PC-3 (cell line): ENCODE data around the gene CCM2. TPM values are rescaled to one million over a fixed set of nuclear protein-coding genes. Genes with fewer than 3 reads are reported as not detected.

Experiments
- ATAC-seq: fragments of 200-7000 bp; cut with Tn5 transposase; 2 replicates; pipeline ENCODE4 v1.9.1; 2020; ENCODE audit warnings: mild to moderate bottlenecking, moderate library complexity
- BruUV-seq: library from RNA; stranded (reverse); fragments of 400-500 nt; replicated peaks from 2 replicates; lab custom pipeline; 2021; lab: Mats Ljungman, UMichigan
- CTCF ChIA-PET: fragments of 300-600 bp; sonication (Branson Sonifier 250); formaldehyde crosslinking; loops from one replicate; lab custom pipeline; 2022; ENCODE audit warnings: antibody characterized with exemption; lab: Charles Lee
- POLR2A ChIA-PET: fragments of 300-600 bp; sonication (Branson Sonifier 250); formaldehyde crosslinking; loops from one replicate; lab custom pipeline; 2022; ENCODE audit warnings: antibody characterized with exemption; ENCODE audit not compliant: unreplicated experiment; lab: Charles Lee
- DNase-seq: peaks from one replicate; pipeline ENCODE4 v3.0.0-alpha.2; 2015
- H2AFZ ChIP-seq: fragments of 300-600 bp; sonication (generic); 2 replicates; pipeline ENCODE4 v1.6.0; 2016; ENCODE audit warnings: antibody characterized with exemption, low read length
- H3F3A ChIP-seq: fragments of 300-600 bp; sonication (generic); one replicate; pipeline ENCODE4 v1.6.0; 2017; ENCODE audit warnings: antibody characterized with exemption, low read length, control low read depth, mild to moderate bottlenecking; ENCODE audit not compliant: unreplicated experiment
- H3K27ac ChIP-seq: fragments of 300-600 bp; sonication (generic); 2 replicates; pipeline ENCODE4 v1.5.1; 2016; ENCODE audit warnings: mild to moderate bottlenecking, low read length
- H3K27me3 ChIP-seq: fragments of 300-600 bp; sonication (generic); 2 replicates; pipeline ENCODE4 v1.6.1; 2016; ENCODE audit warnings: low read length, mixed read lengths
- H3K36me3 ChIP-seq: fragments of 300-600 bp; sonication (generic); 2 replicates; pipeline ENCODE4 v1.6.1; 2016; ENCODE audit warnings: low read depth, mixed run types, low read length, mixed read lengths
- H3K4me1 ChIP-seq: fragments of 300-600 bp; sonication (generic); 2 replicates; pipeline ENCODE4 v1.5.1; 2016; ENCODE audit warnings: low read length; ENCODE audit not compliant: insufficient read depth
- H3K4me2 ChIP-seq: fragments of 300-600 bp; sonication (generic); 2 replicates; pipeline ENCODE4 v1.6.0; 2016; ENCODE audit warnings: low read length
- H3K4me3 ChIP-seq: fragments of 300-600 bp; sonication (generic); 2 replicates; pipeline ENCODE4 v1.5.1; 2016; ENCODE audit warnings: mild to moderate bottlenecking, low read length, mixed read lengths
- H3K79me2 ChIP-seq: fragments of 300-600 bp; sonication (generic); 2 replicates; pipeline ENCODE4 v1.6.1; 2017; ENCODE audit warnings: low read length, mixed read lengths
- H3K9ac ChIP-seq: fragments of 300-600 bp; sonication (generic); 2 replicates; pipeline ENCODE4 v1.6.0; 2016; ENCODE audit warnings: mild to moderate bottlenecking, low read length
- H3K9me2 ChIP-seq: fragments of 300-600 bp; sonication (generic); replicated peaks from 2 replicates; pipeline ENCODE4 v1.6.1; 2016; ENCODE audit warnings: mixed run types, low read length, mixed read lengths
- H3K9me3 ChIP-seq: fragments of 300-600 bp; sonication (generic); 2 replicates; pipeline ENCODE4 v1.6.1; 2016; ENCODE audit warnings: low read length, mixed read lengths
- H4K20me1 ChIP-seq: fragments of 300-600 bp; sonication (generic); 2 replicates; pipeline ENCODE4 v1.6.1; 2016; ENCODE audit warnings: low read length, mixed read lengths
- EZH2 ChIP-seq: fragments of 300-600 bp; sonication (generic); IDR thresholded peaks from one replicate; pipeline ENCODE4 v1.6.1; 2017; ENCODE audit warnings: antibody characterized with exemption, mild to moderate bottlenecking, low read length; ENCODE audit not compliant: unreplicated experiment
- EZH2phosphoT487 ChIP-seq: fragments of 300-600 bp; sonication (generic); IDR thresholded peaks from 2 replicates; pipeline ENCODE4 v1.6.1; 2018; ENCODE audit warnings: mild to moderate bottlenecking, antibody characterized with exemption, low read length, borderline replicate concordance
- intact Hi-C: fragments of 100-400 bp; cut with micrococcal nuclease; formaldehyde crosslinking; loops from 2 replicates; pipeline ENCODE4 v1.9.0; 2023
- total RNA-seq: library from RNA; depleted of rRNA; stranded (reverse); fragments of >200 nt; gene quantifications from 2 replicates; pipeline ENCODE4 v1.2.3, GENCODE V29; 2014
- TF ChIP-seq, protein P1 (sequence below): fragments of 300-600 bp; sonication (generic); conservative IDR thresholded peaks from 2 replicates; pipeline ENCODE4 v1.5.1; 2017; ENCODE audit warnings: antibody characterized with exemption, low read depth, mild to moderate bottlenecking, low read length

The CCM2 gene
- total RNA-seq, 1 experiment from 2014 or later: 56.6 TPM

DNA sequence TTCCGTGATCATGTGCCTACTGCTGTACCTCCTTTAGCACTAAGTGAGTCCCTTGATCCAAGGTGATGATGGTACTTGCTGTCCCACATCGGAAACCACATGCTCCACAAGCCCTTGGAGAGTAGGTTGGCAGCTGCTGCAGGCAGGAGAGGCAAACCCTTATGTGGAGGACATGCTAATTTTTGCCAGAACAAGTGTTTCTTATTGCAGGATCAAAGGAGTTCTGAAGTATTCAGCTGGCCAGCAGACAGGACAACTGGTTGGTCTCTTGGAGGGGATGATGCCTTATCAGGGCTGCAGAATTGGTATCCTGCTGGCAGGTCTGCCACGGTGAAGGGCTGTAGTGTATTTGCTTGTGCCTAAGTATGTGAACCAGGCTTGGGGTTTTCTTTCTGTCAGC is 52.0 kb downstream of the CCM2 start:
- no peak overlapping the region for H3K9ac ChIP-seq
- no peaks in the 10 kb centered on the region for H3K79me2 ChIP-seq
- no peaks in the 10 kb centered on the region for H3F3A ChIP-seq
- no peaks in the 10 kb centered on the region for H3K9me3 ChIP-seq
- BruUV-seq: no TSS peak
- ChIA-PET CTCF (no interaction called here), POLR2A (no interaction called here)
- no peak for TF ChIP-seq EZH2phosphoT487
- TF ChIP-seq, protein P1, sequence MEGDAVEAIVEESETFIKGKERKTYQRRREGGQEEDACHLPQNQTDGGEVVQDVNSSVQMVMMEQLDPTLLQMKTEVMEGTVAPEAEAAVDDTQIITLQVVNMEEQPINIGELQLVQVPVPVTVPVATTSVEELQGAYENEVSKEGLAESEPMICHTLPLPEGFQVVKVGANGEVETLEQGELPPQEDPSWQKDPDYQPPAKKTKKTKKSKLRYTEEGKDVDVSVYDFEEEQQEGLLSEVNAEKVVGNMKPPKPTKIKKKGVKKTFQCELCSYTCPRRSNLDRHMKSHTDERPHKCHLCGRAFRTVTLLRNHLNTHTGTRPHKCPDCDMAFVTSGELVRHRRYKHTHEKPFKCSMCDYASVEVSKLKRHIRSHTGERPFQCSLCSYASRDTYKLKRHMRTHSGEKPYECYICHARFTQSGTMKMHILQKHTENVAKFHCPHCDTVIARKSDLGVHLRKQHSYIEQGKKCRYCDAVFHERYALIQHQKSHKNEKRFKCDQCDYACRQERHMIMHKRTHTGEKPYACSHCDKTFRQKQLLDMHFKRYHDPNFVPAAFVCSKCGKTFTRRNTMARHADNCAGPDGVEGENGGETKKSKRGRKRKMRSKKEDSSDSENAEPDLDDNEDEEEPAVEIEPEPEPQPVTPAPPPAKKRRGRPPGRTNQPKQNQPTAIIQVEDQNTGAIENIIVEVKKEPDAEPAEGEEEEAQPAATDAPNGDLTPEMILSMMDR: no peak
- TF ChIP-seq EZH2: no peak
- H2AFZ ChIP-seq: no peak overlapping the region
- H3K4me2 ChIP-seq: no peak overlapping the region
- ATAC-seq (no peak), DNase-seq (no peak)
- H3K36me3 ChIP-seq: no peaks in the 10 kb centered on the region
- no peaks in the 10 kb centered on the region for H3K27me3 ChIP-seq
- H4K20me1 ChIP-seq: no peaks in the 10 kb centered on the region
- no peak overlapping the region for H3K27ac ChIP-seq
- H3K4me3 ChIP-seq: no peak overlapping the region
- H3K9me2 ChIP-seq: no peaks in the 10 kb centered on the region
- peaks cover 12% of the 10 kb centered on the region; the same call in 1 of the 2 replicates for H3K4me1 ChIP-seq
- intact Hi-C loops: no loop called here

DNA sequence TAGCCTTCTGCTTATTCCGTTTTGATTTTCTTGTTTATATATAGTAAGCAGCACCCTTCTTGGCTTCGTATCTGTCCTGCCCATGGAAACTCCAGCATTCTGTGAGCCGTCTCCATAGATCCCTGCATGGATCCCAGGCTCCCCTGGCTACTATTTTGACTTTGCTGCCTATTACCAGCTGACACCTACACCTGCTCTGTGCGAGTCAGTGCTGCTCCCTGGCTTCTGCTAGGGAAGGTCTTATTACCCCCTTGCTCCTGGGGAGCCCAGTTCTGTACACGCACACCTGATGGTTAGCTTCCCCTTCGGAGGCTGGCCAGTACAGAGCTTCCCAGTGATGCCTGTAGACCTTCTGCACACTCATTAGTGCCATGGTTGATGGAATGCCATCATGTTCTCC is 53.4 kb downstream of the CCM2 start:
- H3K9ac ChIP-seq: no peak overlapping the region
- TF ChIP-seq EZH2phosphoT487 (no peak), EZH2 (no peak)
- TF ChIP-seq, protein P1: no peak
- no peaks in the 10 kb centered on the region for H4K20me1 ChIP-seq
- no peaks in the 10 kb centered on the region for H3K9me3 ChIP-seq
- H3K9me2 ChIP-seq: no peaks in the 10 kb centered on the region
- ChIA-PET CTCF (no interaction called here), POLR2A (no interaction called here)
- H3K4me1 ChIP-seq: peaks cover 6% of the 10 kb centered on the region; the same call in 1 of the 2 replicates
- ATAC-seq (no peak), DNase-seq (no peak)
- H3K36me3 ChIP-seq: no peaks in the 10 kb centered on the region
- intact Hi-C loops: no loop called here
- no peaks in the 10 kb centered on the region for H3F3A ChIP-seq
- H3K4me2 ChIP-seq: no peak overlapping the region
- no peaks in the 10 kb centered on the region for H3K79me2 ChIP-seq
- no peak overlapping the region for H3K27ac ChIP-seq
- no peaks in the 10 kb centered on the region for H3K27me3 ChIP-seq
- no TSS peak for BruUV-seq
- H3K4me3 ChIP-seq: no peak overlapping the region
- H2AFZ ChIP-seq: no peak overlapping the region

DNA sequence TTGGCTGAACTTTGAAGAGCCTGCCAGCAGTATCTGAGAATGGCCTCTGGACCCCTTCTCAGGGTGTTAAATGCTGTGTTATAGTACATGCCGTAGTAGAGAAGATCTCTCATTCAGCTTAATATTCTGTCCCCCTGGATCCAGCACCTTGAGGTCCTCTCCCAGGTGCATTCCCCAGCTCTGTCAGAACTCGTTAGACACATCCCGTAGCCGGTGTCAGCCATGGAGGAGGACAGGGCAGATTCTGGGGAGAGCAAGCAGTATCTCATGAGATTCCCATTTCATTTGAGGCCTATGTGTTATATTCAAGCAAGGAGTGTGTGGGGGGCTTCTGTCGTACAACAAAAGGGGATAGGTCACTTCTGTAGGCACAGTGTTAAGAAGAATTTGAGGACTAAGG is 53.9 kb downstream of the CCM2 start:
- ChIA-PET CTCF (no interaction called here), POLR2A (no interaction called here)
- Histone ChIP-seq H3K4me3 (no peak overlapping the region), H3K79me2 (no peaks in the 10 kb centered on the region), H3K4me2 (no peak overlapping the region), H4K20me1 (no peaks in the 10 kb centered on the region), H3K9me3 (no peaks in the 10 kb centered on the region), H3K9me2 (no peaks in the 10 kb centered on the region), H3K9ac (no peak overlapping the region), H3F3A (no peaks in the 10 kb centered on the region), H3K4me1 (peaks cover under 1% of the 10 kb centered on the region; the same call in 1 of the 2 replicates), H3K36me3 (no peaks in the 10 kb centered on the region), H3K27ac (no peak overlapping the region), H3K27me3 (no peaks in the 10 kb centered on the region), H2AFZ (no peak overlapping the region)
- ATAC-seq (no peak), DNase-seq (no peak)
- TF ChIP-seq EZH2 (no peak), EZH2phosphoT487 (no peak)
- TF ChIP-seq, protein P1: no peak
- BruUV-seq: no TSS peak
- intact Hi-C loops: no loop called here
